Astrocyte of the spinal cord (primary cell): ENCODE data around the gene SEMG2.

Source experiments
- DNase-seq: peaks from one replicate; pipeline ENCODE4 v3.0.0; 2011; ENCODE audit warnings: low read depth, low spot score
- H3K4me3 ChIP-seq: 2 replicates; pipeline ENCODE4 v1.5.1; 2011; ENCODE audit warnings: low read depth, mild to moderate bottlenecking, low read length, moderate library complexity
- CTCF ChIP-seq: IDR thresholded peaks from 2 replicates; pipeline ENCODE4 v1.5.1; 2012; ENCODE audit warnings: low read depth, mild to moderate bottlenecking, low read length, inconsistent platforms
- in situ Hi-C: cut with HindIII; loops from 2 replicates; pipeline ENCODE4 v1.10.0; 2017; ENCODE audit warnings: low sequenced_read_pairs

The SEMG2 gene

GRCh38 chr20:45206725-45207124, 14.4 kb upstream of the SEMG2 start, which contains the start of gene SEMG1:
Gene SEMG1 (plus strand): TSS chr20:45207033. CDS start chr20:45207054, 21 bp downstream.
- TF ChIP-seq CTCF: no peak
- in situ Hi-C loops: no loop called here

GRCh38 chr20:45209924-45210323, 11.2 kb upstream of the SEMG2 start:
- no peak overlapping the region for H3K4me3 ChIP-seq
- no peak for DNase-seq
- TF ChIP-seq CTCF: no peak
- in situ Hi-C loops: no loop called here

More at GRCh38 chr20:45206725-45207124, 14.4 kb upstream of the SEMG2 start, which contains the start of gene SEMG1:
- DNase-seq: no peak
- no peak within 1 kb of the TSS for H3K4me3 ChIP-seq

- no peak for DNase-seq
- in situ Hi-C loops: no loop called here
- no peak for TF ChIP-seq CTCF
- no peak overlapping the region for H3K4me3 ChIP-seq
These were observed 9.4 kb upstream of the SEMG2 start for GRCh38 chr20:45211569-45212474.

- DNase-seq: no peak
- H3K4me3 ChIP-seq: no peak overlapping the region
- in situ Hi-C loops: no loop called here
- no peak for TF ChIP-seq CTCF
These were observed 8.3 kb upstream of the SEMG2 start for GRCh38 chr20:45212836-45213235.

GRCh38 chr20:45218124-45218523, 3.0 kb upstream of the SEMG2 start:
- in situ Hi-C loops: no loop called here
- no peak overlapping the region for H3K4me3 ChIP-seq
- TF ChIP-seq CTCF: no peak
- DNase-seq: no peak

- in situ Hi-C loops: no loop called here
- no peak for DNase-seq
- no peak for TF ChIP-seq CTCF
- no peak overlapping the region for H3K4me3 ChIP-seq
These were observed 2.5 kb upstream of the SEMG2 start for GRCh38 chr20:45218636-45219035.
